Ishikawa (cell line): Measurements from ENCODE around the gene PPP1R13L.

ENCODE experiments used
- CEBPB ChIP-seq: IDR thresholded peaks from 2 replicates; pipeline ENCODE4 v1.6.1; 2012
- EGR1 ChIP-seq: IDR thresholded peaks from 2 replicates; pipeline ENCODE4 v1.6.1; 2012
- EP300 ChIP-seq: IDR thresholded peaks from 2 replicates; pipeline ENCODE4 v1.6.1; 2012; ENCODE audit warnings: borderline replicate concordance
- FOXM1 ChIP-seq: IDR thresholded peaks from 2 replicates; pipeline ENCODE4 v1.6.1; 2012; ENCODE audit warnings: low read depth, borderline replicate concordance
- RAD21 ChIP-seq: IDR thresholded peaks from 2 replicates; pipeline ENCODE4 v1.6.1; 2012; ENCODE audit warnings: low read depth
- TAF1 ChIP-seq: IDR thresholded peaks from 2 replicates; pipeline ENCODE4 v1.6.1; 2012; ENCODE audit warnings: low read depth, mild to moderate bottlenecking
- TCF12 ChIP-seq: IDR thresholded peaks from 2 replicates; pipeline ENCODE4 v1.6.1; 2012; ENCODE audit warnings: low read depth
- TEAD4 ChIP-seq: IDR thresholded peaks from 2 replicates; pipeline ENCODE4 v1.6.1; 2012
- YY1 ChIP-seq: IDR thresholded peaks from 2 replicates; pipeline ENCODE4 v1.6.1; 2012; ENCODE audit warnings: low read depth
- TF ChIP-seq, protein P1 (sequence below): IDR thresholded peaks from 2 replicates; pipeline ENCODE4 v1.6.1; 2012
- TF ChIP-seq, protein P2 (sequence below): IDR thresholded peaks from 2 replicates; pipeline ENCODE4 v1.6.1; 2012; ENCODE audit warnings: low read depth, mild to moderate bottlenecking
- TF ChIP-seq, protein P3 (sequence below): IDR thresholded peaks from 2 replicates; pipeline ENCODE4 v1.6.1; 2012

DNA sequence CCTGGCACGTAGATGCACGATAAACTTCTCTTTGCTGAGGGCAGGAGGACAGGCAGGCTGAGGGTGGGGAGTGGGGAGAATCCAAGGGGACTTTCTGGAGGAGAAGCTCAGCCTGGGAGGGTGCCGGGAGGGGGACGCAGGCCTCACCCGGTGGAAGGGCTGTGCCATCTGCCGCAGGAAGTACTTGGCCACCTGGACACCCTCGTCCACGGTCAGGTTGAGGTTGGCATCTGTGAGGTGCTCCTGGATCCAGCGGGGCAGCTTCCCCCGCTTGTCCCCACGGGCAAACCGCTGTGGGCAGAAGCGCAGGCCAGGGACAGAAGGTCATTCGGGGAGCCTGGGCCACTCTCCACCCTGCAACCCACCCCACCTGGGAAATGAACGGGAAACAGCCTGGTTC is 52.8 kb downstream of the PPP1R13L start:
- TF ChIP-seq TCF12 = no peak
- no peak for TF ChIP-seq YY1
- TF ChIP-seq, protein P1, sequence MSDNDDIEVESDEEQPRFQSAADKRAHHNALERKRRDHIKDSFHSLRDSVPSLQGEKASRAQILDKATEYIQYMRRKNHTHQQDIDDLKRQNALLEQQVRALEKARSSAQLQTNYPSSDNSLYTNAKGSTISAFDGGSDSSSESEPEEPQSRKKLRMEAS = no peak
- TF ChIP-seq CEBPB = no peak
- no peak for TF ChIP-seq TEAD4
- no peak for TF ChIP-seq EGR1
- TF ChIP-seq FOXM1 = no peak
- no peak for TF ChIP-seq RAD21
- TF ChIP-seq, protein P2, sequence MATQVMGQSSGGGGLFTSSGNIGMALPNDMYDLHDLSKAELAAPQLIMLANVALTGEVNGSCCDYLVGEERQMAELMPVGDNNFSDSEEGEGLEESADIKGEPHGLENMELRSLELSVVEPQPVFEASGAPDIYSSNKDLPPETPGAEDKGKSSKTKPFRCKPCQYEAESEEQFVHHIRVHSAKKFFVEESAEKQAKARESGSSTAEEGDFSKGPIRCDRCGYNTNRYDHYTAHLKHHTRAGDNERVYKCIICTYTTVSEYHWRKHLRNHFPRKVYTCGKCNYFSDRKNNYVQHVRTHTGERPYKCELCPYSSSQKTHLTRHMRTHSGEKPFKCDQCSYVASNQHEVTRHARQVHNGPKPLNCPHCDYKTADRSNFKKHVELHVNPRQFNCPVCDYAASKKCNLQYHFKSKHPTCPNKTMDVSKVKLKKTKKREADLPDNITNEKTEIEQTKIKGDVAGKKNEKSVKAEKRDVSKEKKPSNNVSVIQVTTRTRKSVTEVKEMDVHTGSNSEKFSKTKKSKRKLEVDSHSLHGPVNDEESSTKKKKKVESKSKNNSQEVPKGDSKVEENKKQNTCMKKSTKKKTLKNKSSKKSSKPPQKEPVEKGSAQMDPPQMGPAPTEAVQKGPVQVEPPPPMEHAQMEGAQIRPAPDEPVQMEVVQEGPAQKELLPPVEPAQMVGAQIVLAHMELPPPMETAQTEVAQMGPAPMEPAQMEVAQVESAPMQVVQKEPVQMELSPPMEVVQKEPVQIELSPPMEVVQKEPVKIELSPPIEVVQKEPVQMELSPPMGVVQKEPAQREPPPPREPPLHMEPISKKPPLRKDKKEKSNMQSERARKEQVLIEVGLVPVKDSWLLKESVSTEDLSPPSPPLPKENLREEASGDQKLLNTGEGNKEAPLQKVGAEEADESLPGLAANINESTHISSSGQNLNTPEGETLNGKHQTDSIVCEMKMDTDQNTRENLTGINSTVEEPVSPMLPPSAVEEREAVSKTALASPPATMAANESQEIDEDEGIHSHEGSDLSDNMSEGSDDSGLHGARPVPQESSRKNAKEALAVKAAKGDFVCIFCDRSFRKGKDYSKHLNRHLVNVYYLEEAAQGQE = no peak
- TF ChIP-seq TAF1 = no peak
- TF ChIP-seq, protein P3, sequence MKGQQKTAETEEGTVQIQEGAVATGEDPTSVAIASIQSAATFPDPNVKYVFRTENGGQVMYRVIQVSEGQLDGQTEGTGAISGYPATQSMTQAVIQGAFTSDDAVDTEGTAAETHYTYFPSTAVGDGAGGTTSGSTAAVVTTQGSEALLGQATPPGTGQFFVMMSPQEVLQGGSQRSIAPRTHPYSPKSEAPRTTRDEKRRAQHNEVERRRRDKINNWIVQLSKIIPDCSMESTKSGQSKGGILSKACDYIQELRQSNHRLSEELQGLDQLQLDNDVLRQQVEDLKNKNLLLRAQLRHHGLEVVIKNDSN = no peak
- no peak for TF ChIP-seq EP300
